ENCODE results near the gene DDR2.

GRCh38 chr1:162587347-162587746 is 44.9 kb upstream of the DDR2 start:
- no peak for TF ChIP-seq CTCF (IDR thresholded peaks at IDR 0.05)
- no peak for TF ChIP-seq POLR2AphosphoS5 (IDR thresholded peaks at IDR 0.05; ENCODE audit: low read depth, low read length)
